ENCODE data around the gene VMO1.

Gene VMO1

GRCh38 chr17:4751932-4752331 is 34.2 kb downstream of the VMO1 start:
- no peak for DNase-seq

DNA sequence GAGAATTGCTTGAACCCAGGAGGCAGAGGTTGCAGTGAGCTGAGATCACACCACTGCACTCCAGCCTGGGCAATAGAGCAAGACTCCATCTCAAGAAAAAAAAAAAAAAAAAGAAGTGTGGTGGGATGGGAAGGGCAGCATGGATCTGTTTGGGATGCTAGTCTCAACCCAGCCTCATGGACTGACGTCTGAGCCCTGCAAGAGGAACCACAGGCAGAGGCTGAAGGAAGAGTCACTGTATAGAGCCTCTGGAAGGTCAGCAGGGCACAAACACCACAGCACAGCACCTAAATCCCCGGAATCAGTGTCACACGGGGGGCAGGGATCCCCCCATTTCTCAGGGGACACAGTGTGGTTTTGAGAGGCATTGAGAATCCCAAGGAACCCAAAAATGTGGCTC is 35.6 kb downstream of the VMO1 start:
- no peak for DNase-seq

DNA sequence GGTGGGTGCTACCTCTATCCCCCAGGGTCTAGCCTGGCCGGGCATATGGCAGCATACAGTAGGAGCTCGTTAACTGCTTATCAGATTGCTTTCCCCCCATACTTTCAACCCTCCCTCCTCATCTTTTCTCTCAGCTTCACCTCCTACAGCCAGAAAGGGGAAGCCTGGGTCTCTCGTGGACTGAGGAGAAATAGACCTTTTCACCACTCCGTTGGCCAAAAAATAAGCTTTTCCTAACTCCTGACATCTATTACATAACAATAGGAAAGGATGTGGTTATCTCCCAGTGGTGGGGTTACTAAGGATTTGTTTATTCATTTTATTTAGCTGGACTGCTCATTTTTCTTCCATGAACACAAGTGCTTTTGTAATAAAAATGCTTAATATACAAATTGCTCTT is 37.5 kb downstream of the VMO1 start:
- DNase-seq = no peak

DNA sequence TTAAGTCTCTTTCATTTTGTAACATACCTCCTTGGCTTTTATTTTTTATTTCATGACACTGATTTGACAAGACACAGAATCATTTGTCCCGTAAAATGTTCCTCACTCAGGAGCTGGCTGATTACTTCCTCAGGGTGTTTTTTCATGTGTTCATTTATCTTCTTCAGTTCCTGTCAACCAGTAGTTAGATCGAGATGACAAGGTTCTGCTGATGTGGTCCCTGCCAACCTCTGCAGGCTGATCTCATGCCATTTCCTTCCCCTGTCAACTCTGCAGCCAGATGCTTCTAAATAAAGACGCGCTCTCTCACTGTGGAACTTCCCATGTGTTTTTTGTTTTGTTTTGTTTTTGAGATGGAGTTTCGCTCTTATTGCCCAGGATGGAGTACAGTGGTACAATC is 38.3 kb downstream of the VMO1 start:
- DNase-seq = no peak

DNA sequence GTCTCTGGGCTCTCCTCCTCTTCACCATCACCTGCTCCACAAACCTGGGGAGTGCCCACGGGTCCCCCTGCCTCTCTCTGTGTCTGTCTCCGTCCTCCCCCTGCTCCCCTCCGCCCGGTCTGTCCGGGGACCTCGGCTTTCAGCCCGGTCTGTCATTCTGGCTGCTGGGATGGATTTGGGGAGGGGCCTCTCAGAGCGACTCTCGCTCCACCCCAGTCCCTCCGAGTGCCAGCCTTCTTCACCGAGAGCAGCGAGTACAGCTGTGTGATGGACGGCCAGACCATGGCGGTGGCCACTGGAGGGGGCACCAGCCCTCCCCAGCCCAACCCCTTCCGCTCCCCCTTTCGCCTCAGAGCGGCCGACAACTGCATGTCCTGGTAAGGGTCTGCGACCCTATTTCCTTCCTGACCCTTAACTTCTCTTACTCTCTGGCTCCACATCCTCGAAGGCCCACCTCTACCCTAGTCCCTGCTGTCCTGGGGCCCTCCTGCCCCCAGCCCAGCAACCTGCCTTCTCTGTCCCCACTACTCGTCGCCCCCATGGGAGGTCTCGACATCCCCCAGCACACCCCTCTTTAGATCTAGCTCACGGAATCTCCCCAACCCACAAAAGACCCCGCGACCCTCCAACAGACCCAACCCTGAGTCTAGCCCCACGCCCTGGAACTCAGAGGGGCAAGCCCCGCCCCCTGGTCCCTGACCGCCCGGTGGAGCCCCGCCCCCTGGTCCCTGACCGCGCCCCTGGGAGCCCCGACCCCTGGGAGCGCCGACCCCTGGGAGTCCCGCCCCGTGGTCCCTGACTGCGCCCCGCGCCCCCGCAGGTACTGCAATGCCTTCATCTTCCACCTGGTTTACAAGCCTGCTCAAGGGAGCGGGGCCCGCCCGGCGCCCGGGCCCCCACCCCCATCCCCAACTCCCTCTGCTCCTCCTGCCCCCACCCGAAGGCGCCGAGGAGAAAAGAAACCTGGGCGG is 40.9 kb downstream of the VMO1 start:
- DNase-seq = no peak

GRCh38 chr17:4743898-4744297 is 42.3 kb downstream of the VMO1 start:
- DNase-seq = no peak

GRCh38 chr17:4743216-4743615 is 42.9 kb downstream of the VMO1 start:
- DNase-seq = no peak

DNA sequence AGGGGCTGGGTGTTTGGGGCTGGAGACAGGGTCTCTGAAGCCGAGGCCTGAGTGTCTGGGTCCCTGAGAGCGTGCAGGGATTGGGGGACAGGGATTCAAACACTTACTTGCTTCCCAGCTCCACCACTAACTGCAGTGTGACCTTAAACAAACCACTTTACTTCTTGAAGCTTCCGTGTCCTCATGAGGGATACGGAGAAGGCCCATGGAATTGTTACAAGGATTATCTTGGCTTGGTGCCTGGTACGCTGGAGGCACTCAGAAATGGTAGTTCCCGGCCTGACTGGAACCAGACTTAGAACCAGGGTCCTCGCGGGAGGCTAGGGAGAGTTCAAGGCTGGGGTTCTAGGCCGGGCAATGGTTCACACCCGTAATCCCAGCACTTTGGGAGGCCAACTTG is 43.5 kb downstream of the VMO1 start:
- no peak for DNase-seq

DNA sequence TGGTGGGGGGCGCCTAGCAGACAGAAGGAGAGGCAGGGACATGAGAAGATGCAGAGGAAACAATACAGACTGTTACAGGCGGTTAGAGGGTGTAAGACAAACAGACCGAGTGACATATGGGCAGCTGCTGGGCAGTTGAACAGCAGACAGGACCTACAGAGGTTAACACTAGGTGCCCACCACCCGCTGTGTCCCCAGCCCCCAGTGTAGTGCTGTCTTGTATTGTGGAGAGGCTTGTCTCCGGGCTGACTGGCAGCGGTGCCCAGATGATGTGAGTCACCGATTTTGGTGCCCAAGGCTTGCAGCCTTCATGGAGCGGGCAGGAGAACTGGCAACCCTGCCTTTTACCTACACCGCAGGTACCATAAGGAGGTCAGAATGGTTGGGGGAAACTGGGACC is 44.0 kb downstream of the VMO1 start:
- DNase-seq = no peak

DNA sequence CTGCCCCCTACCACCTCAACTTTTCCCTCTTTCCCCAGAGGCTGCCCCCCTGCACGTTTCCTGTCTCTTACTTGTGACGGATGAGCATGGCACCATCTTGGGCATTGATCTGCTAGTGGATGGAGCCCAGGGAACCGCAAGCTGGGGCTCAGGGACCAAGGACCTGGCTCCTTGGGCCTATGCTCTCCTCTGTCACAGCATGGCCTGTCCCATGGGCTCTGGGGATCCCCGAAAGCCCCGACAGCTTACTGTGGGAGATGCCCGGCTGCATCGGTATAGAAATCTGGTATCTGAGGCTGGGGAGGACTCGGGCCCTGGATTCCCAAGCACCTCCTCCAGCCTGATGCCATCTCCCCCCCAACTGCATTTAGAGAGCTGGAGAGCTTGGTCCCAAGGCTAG is 44.6 kb downstream of the VMO1 start:
- no peak for DNase-seq

DNA sequence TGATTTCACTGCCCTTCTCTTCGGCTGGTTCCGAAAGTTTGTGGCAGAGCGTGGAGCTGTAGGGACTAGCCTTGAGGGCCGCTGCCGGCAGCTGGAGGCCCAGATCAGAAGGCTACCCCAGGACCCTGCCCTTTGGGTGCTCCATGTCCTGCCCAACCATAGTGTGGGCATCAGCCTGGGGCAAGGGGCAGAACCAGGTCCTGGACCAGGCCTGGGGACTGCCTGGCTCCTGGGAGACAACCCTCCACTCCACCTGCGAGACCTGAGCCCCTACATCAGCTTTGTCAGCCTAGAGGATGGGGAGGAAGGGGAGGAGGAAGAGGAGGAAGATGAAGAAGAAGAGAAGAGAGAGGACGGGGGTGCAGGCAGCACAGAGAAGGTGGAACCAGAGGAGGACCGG is 45.6 kb downstream of the VMO1 start:
- no peak for DNase-seq

DNA sequence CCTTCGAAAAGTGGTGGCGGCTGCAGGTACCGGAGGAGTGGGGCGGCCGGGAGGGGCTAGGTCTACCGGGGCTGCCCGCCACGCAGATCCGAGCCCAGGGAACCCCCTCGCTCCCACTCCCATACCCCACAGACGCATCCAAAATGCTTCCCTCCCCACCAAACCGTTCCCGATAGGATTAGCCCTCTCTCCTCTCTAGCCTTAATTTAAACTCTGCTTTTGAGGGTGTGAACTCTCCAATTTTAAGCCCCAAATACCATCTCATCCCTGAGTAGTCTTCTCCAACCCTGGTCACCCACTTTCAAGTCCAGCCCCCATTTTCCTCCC is 46.2 kb downstream of the VMO1 start:
- no peak for DNase-seq

- no peak for DNase-seq
Observed at GRCh38 chr17:4739122-4740024, 46.8 kb downstream of the VMO1 start, which contains the start of the genes CXCL16 and ZMYND15. CXCL16 (minus strand) TSS chr17:4739928; CDS start chr17:4739339, 589 bp downstream. ZMYND15 (plus strand) TSS chr17:4739833; CDS start chr17:4740549, 716 bp downstream.

- no peak for DNase-seq
Observed at GRCh38 chr17:4738136-4739121, 47.7 kb downstream of the VMO1 start.

- no peak for DNase-seq
Observed at GRCh38 chr17:4735876-4736651, 50.1 kb downstream of the VMO1 start.
